ENCODE results near the gene METTL8. TPM values are rescaled to one million over a fixed set of nuclear protein-coding genes. Genes with fewer than 3 reads are reported as not detected.

The METTL8 gene
- total and polyA plus RNA-seq, 2 experiments from 2014 or later = 60.9 to 64.3 TPM

GRCh38 chr2:171478345-171478744 lies 44.6 kb upstream of the METTL8 start:
- TF ChIP-seq POLR2AphosphoS5 (IDR thresholded peaks at IDR 0.05; ENCODE audit: low read depth) (no peak), ZNF114 (CRISPR knock-in tag; IDR thresholded peaks at IDR 0.05) (no peak), EZH2phosphoT487 (IDR thresholded peaks at IDR 0.05; ENCODE audit: unreplicated experiment) (no peak), NANOG (IDR thresholded peaks at IDR 0.05; ENCODE audit: borderline replicate concordance) (no peak), CREB1 (CRISPR knock-in tag; IDR thresholded peaks at IDR 0.05; ENCODE audit: low read depth) (no peak), ZNF331 (CRISPR knock-in tag; IDR thresholded peaks at IDR 0.05; ENCODE audit: low read depth) (no peak), EZH2 (IDR thresholded peaks at IDR 0.05; ENCODE audit: low read depth, unreplicated experiment) (no peak)
- TF ChIP-seq, protein P1, sequence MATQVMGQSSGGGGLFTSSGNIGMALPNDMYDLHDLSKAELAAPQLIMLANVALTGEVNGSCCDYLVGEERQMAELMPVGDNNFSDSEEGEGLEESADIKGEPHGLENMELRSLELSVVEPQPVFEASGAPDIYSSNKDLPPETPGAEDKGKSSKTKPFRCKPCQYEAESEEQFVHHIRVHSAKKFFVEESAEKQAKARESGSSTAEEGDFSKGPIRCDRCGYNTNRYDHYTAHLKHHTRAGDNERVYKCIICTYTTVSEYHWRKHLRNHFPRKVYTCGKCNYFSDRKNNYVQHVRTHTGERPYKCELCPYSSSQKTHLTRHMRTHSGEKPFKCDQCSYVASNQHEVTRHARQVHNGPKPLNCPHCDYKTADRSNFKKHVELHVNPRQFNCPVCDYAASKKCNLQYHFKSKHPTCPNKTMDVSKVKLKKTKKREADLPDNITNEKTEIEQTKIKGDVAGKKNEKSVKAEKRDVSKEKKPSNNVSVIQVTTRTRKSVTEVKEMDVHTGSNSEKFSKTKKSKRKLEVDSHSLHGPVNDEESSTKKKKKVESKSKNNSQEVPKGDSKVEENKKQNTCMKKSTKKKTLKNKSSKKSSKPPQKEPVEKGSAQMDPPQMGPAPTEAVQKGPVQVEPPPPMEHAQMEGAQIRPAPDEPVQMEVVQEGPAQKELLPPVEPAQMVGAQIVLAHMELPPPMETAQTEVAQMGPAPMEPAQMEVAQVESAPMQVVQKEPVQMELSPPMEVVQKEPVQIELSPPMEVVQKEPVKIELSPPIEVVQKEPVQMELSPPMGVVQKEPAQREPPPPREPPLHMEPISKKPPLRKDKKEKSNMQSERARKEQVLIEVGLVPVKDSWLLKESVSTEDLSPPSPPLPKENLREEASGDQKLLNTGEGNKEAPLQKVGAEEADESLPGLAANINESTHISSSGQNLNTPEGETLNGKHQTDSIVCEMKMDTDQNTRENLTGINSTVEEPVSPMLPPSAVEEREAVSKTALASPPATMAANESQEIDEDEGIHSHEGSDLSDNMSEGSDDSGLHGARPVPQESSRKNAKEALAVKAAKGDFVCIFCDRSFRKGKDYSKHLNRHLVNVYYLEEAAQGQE (IDR thresholded peaks at IDR 0.05; ENCODE audit: unreplicated experiment) = no peak
- Histone ChIP-seq H3K27me3 (ENCODE audit: insufficient read depth) (no peaks in the 10 kb centered on the region), H3K9me2 (ENCODE audit: insufficient read depth) (no peaks in the 10 kb centered on the region), H4K20me1 (replicated peaks; ENCODE audit: insufficient read depth) (no peaks in the 10 kb centered on the region), H3K4me3 (no peak overlapping the region), H3K4me1 (ENCODE audit: insufficient read depth) (peaks cover 7% of the 10 kb centered on the region; the same call in 1 of the 2 replicates), H3K4me2 (no peak overlapping the region), H3K27ac (ENCODE audit: low read depth) (no peak overlapping the region), H3K79me2 (replicated peaks; ENCODE audit: insufficient read depth) (no peaks in the 10 kb centered on the region), H2AFZ (no peak overlapping the region), H3F3A (replicated peaks; ENCODE audit: low read depth) (no peaks in the 10 kb centered on the region), H3K36me3 (ENCODE audit: insufficient read depth) (no peaks in the 10 kb centered on the region)
- H3K27ac Mint-ChIP-seq = no peak overlapping the region
- H3K36me3 Mint-ChIP-seq (ENCODE audit: low read depth) = peaks cover 33% of the 10 kb centered on the region
- no peaks in the 10 kb centered on the region for H3K9me3 Mint-ChIP-seq
- peaks cover 22% of the 10 kb centered on the region; the same call in 2 of the 3 replicates for H3K4me1 Mint-ChIP-seq
- ATAC-seq (no peak), DNase-seq (ENCODE audit: low spot score) (no peak)
- no peak overlapping the region for H3K4me3 Mint-ChIP-seq
- H3K27me3 Mint-ChIP-seq (ENCODE audit: insufficient read depth, low read depth, poor library complexity) = no peaks in the 10 kb centered on the region

- no peaks in the 10 kb centered on the region for H3K9me3 Mint-ChIP-seq
- Histone ChIP-seq H3F3A (replicated peaks; ENCODE audit: low read depth) (no peaks in the 10 kb centered on the region), H3K9me2 (ENCODE audit: insufficient read depth) (no peaks in the 10 kb centered on the region), H4K20me1 (replicated peaks; ENCODE audit: insufficient read depth) (no peaks in the 10 kb centered on the region), H3K27me3 (ENCODE audit: insufficient read depth) (no peaks in the 10 kb centered on the region), H3K4me1 (ENCODE audit: insufficient read depth) (no peaks in the 10 kb centered on the region), H3K36me3 (ENCODE audit: insufficient read depth) (no peaks in the 10 kb centered on the region), H3K4me2 (no peak overlapping the region), H2AFZ (no peak overlapping the region), H3K79me2 (replicated peaks; ENCODE audit: insufficient read depth) (no peaks in the 10 kb centered on the region), H3K27ac (ENCODE audit: low read depth) (no peak overlapping the region), H3K4me3 (no peak overlapping the region)
- ATAC-seq (no peak), DNase-seq (ENCODE audit: low spot score) (no peak)
- no peak overlapping the region for H3K4me3 Mint-ChIP-seq
- H3K27ac Mint-ChIP-seq = no peak overlapping the region
- H3K36me3 Mint-ChIP-seq (ENCODE audit: low read depth) = peaks cover 32% of the 10 kb centered on the region
- peaks cover 2% of the 10 kb centered on the region; the same call in 1 of the 3 replicates for H3K4me1 Mint-ChIP-seq
- H3K27me3 Mint-ChIP-seq (ENCODE audit: insufficient read depth, low read depth, poor library complexity) = no peaks in the 10 kb centered on the region
- TF ChIP-seq, protein P2, sequence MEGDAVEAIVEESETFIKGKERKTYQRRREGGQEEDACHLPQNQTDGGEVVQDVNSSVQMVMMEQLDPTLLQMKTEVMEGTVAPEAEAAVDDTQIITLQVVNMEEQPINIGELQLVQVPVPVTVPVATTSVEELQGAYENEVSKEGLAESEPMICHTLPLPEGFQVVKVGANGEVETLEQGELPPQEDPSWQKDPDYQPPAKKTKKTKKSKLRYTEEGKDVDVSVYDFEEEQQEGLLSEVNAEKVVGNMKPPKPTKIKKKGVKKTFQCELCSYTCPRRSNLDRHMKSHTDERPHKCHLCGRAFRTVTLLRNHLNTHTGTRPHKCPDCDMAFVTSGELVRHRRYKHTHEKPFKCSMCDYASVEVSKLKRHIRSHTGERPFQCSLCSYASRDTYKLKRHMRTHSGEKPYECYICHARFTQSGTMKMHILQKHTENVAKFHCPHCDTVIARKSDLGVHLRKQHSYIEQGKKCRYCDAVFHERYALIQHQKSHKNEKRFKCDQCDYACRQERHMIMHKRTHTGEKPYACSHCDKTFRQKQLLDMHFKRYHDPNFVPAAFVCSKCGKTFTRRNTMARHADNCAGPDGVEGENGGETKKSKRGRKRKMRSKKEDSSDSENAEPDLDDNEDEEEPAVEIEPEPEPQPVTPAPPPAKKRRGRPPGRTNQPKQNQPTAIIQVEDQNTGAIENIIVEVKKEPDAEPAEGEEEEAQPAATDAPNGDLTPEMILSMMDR (conservative IDR thresholded peaks at IDR 0.05; ENCODE audit: low read depth in 2 of 2) = no peak
- no peak for TF ChIP-seq ZNF331 (CRISPR knock-in tag; IDR thresholded peaks at IDR 0.05; ENCODE audit: low read depth)
- no peak for TF ChIP-seq STAT1 (IDR thresholded peaks at IDR 0.05; ENCODE audit: unreplicated experiment)
- TF ChIP-seq, protein P1 (IDR thresholded peaks at IDR 0.05; ENCODE audit: unreplicated experiment) = no peak
- TF ChIP-seq JUNB (IDR thresholded peaks at IDR 0.05; ENCODE audit: unreplicated experiment) = no peak
- TF ChIP-seq EZH2 (IDR thresholded peaks at IDR 0.05; ENCODE audit: low read depth, unreplicated experiment) = no peak
- no peak for TF ChIP-seq NANOG (IDR thresholded peaks at IDR 0.05; ENCODE audit: borderline replicate concordance)
- TF ChIP-seq EZH2phosphoT487 (IDR thresholded peaks at IDR 0.05; ENCODE audit: unreplicated experiment) = no peak
- TF ChIP-seq, protein P3, sequence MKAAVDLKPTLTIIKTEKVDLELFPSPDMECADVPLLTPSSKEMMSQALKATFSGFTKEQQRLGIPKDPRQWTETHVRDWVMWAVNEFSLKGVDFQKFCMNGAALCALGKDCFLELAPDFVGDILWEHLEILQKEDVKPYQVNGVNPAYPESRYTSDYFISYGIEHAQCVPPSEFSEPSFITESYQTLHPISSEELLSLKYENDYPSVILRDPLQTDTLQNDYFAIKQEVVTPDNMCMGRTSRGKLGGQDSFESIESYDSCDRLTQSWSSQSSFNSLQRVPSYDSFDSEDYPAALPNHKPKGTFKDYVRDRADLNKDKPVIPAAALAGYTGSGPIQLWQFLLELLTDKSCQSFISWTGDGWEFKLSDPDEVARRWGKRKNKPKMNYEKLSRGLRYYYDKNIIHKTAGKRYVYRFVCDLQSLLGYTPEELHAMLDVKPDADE (IDR thresholded peaks at IDR 0.05) = no peak
- no peak for TF ChIP-seq CREB1 (CRISPR knock-in tag; IDR thresholded peaks at IDR 0.05; ENCODE audit: low read depth)
- TF ChIP-seq ZNF114 (CRISPR knock-in tag; IDR thresholded peaks at IDR 0.05) = no peak
- no peak for TF ChIP-seq POLR2AphosphoS5 (IDR thresholded peaks at IDR 0.05; ENCODE audit: low read depth)
These were observed 42.2 kb upstream of the METTL8 start for GRCh38 chr2:171475979-171476378.
